OCI-LY3 (cell line): ENCODE results near the gene MAPT.

Experiments used
- H2AFZ ChIP-seq: fragments of 200-600, 300-600 bp; shearing (Covaris generic); 2 replicates; pipeline ENCODE4 v1.6.0; 2014; ENCODE audit warnings: antibody characterized with exemption, low read depth, low read length
- H3K27ac ChIP-seq: fragments of 200-600, 300-600 bp; sonication (generic); 2 replicates; pipeline ENCODE4 v1.5.1; 2014; ENCODE audit warnings: mild to moderate bottlenecking, low read length, moderate library complexity, mixed read lengths
- H3K27me3 ChIP-seq: fragments of 200-600, 300-600 bp; sonication (generic); 2 replicates; pipeline ENCODE4 v1.6.1; 2014; ENCODE audit warnings: low read depth, low read length, mixed read lengths
- H3K36me3 ChIP-seq: fragments of 200-600, 300-600 bp; sonication (generic); replicated peaks from 2 replicates; pipeline ENCODE3; 2014; ENCODE audit warnings: low read depth, low read length, mixed read lengths
- H3K4me1 ChIP-seq: fragments of 300-600, 200-600 bp; sonication (generic); 2 replicates; pipeline ENCODE4 v1.6.1; 2014; ENCODE audit warnings: low read length, mixed read lengths
- H3K4me2 ChIP-seq: fragments of 200-600, 300-600 bp; sonication (generic); 2 replicates; pipeline ENCODE4 v1.6.1; 2014; ENCODE audit warnings: low read length, mixed read lengths
- H3K4me3 ChIP-seq: fragments of 300-600, 200-600 bp; sonication (generic); 2 replicates; pipeline ENCODE4 v1.5.1; 2014; ENCODE audit warnings: antibody characterized with exemption, mild to moderate bottlenecking, low read length, moderate library complexity
- H3K79me2 ChIP-seq: fragments of 300-600, 200-600 bp; shearing (Covaris generic); 2 replicates; pipeline ENCODE4 v1.6.1; 2014; ENCODE audit warnings: mild to moderate bottlenecking, low read length, mixed read lengths
- H3K9ac ChIP-seq: fragments of 300-600, 200-600 bp; shearing (Covaris generic); 2 replicates; pipeline ENCODE4 v1.6.0; 2014; ENCODE audit warnings: mild to moderate bottlenecking, low read length, moderate library complexity
- H3K9me3 ChIP-seq: fragments of 200-600, 300-600 bp; shearing (Covaris generic); 2 replicates; pipeline ENCODE4 v1.6.1; 2014; ENCODE audit warnings: low read length, mixed read lengths; ENCODE audit not compliant: insufficient read depth
- H4K20me1 ChIP-seq: fragments of 200-600, 300-600 bp; sonication (generic); 2 replicates; pipeline ENCODE4 v1.6.1; 2016; ENCODE audit warnings: low read length, mixed read lengths; ENCODE audit not compliant: insufficient read depth
- EZH2phosphoT487 ChIP-seq: fragments of 200-600 bp; shearing (Covaris generic); IDR thresholded peaks from 2 replicates; pipeline ENCODE4 v1.6.1; 2018; ENCODE audit warnings: antibody characterized with exemption, mixed run types, low read depth
- TF ChIP-seq, protein P1 (sequence below): fragments of 200-600, 300-600 bp; sonication (generic); IDR thresholded peaks from 2 replicates; pipeline ENCODE4 v1.5.1; 2014; ENCODE audit warnings: antibody characterized with exemption, low read length, low read depth

The MAPT gene

DNA sequence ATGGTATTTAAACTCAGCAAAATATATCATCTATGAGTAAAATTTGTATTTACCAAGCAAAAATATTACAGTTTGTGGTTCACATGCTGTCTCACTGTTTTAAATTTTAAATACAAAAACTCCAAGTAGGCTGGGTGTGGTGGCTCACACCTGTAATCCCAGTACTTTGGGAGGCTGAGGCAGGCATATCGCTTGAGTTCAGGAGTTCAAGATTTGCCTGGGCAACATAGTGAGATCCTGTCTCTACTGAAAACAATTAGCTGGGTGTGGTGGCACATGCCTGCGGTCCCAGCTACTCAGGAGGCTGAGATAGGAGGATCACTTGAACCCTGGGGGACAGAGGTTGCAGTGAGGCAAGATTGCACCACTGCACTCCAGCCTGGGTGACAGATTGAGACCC lies 37.3 kb downstream of the MAPT start:
- Histone ChIP-seq H3K9me3 (no peaks in the 10 kb centered on the region), H3K27me3 (no peaks in the 10 kb centered on the region; the same call in 1 of the 2 replicates), H3K9ac (no peak overlapping the region), H3K4me3 (no peak overlapping the region), H3K36me3 (no peaks in the 10 kb centered on the region), H3K27ac (no peak overlapping the region), H4K20me1 (no peaks in the 10 kb centered on the region), H2AFZ (no peak overlapping the region), H3K4me2 (no peak overlapping the region), H3K79me2 (no peaks in the 10 kb centered on the region), H3K4me1 (no peaks in the 10 kb centered on the region)
- TF ChIP-seq EZH2phosphoT487: no peak
- TF ChIP-seq, protein P1, sequence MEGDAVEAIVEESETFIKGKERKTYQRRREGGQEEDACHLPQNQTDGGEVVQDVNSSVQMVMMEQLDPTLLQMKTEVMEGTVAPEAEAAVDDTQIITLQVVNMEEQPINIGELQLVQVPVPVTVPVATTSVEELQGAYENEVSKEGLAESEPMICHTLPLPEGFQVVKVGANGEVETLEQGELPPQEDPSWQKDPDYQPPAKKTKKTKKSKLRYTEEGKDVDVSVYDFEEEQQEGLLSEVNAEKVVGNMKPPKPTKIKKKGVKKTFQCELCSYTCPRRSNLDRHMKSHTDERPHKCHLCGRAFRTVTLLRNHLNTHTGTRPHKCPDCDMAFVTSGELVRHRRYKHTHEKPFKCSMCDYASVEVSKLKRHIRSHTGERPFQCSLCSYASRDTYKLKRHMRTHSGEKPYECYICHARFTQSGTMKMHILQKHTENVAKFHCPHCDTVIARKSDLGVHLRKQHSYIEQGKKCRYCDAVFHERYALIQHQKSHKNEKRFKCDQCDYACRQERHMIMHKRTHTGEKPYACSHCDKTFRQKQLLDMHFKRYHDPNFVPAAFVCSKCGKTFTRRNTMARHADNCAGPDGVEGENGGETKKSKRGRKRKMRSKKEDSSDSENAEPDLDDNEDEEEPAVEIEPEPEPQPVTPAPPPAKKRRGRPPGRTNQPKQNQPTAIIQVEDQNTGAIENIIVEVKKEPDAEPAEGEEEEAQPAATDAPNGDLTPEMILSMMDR: no peak

GRCh38 chr17:45934044-45934979 lies 40.0 kb downstream of the MAPT start:
- Histone ChIP-seq H4K20me1 (no peaks in the 10 kb centered on the region), H3K4me3 (no peak overlapping the region), H3K9ac (no peak overlapping the region), H3K27me3 (peaks cover 1% of the 10 kb centered on the region), H3K79me2 (no peaks in the 10 kb centered on the region), H2AFZ (no peak overlapping the region), H3K4me2 (no peak overlapping the region), H3K4me1 (no peaks in the 10 kb centered on the region), H3K27ac (no peak overlapping the region), H3K9me3 (no peaks in the 10 kb centered on the region), H3K36me3 (no peaks in the 10 kb centered on the region)
- TF ChIP-seq, protein P1: no peak
- TF ChIP-seq EZH2phosphoT487: no peak

DNA sequence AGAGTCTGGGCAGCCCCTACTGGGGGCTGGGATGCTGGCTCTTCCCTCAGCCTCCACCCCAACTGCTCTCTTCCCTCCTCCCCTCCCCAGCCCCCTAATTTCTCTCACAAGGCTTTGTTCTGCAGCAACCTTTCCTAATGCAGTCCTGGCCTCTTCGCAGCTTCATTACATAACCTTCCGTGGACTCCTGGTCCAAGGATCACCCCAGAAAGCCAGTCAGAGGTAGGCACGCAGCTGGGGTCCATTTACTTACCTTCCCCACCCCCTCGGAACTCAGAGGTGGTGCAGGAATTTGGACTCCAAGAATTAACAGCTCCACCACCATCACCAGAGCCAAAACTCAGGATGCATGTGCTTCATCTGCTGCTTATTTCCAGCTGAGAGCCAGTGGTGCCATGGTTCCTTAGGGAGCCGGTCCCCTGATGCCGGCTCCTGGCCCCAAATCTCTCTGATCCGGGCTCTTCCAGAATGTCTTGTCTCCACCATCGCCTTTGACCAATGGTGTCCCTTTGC lies 40.9 kb downstream of the MAPT start:
- no peaks in the 10 kb centered on the region for H3K79me2 ChIP-seq
- H4K20me1 ChIP-seq: no peaks in the 10 kb centered on the region
- no peak overlapping the region for H3K4me3 ChIP-seq
- peaks cover 11% of the 10 kb centered on the region for H3K27me3 ChIP-seq
- H3K36me3 ChIP-seq: no peaks in the 10 kb centered on the region
- H3K9me3 ChIP-seq: no peaks in the 10 kb centered on the region
- no peak overlapping the region for H3K9ac ChIP-seq
- no peak overlapping the region for H3K27ac ChIP-seq
- no peaks in the 10 kb centered on the region for H3K4me1 ChIP-seq
- H2AFZ ChIP-seq: no peak overlapping the region
- H3K4me2 ChIP-seq: no peak overlapping the region
- no peak for TF ChIP-seq EZH2phosphoT487
- TF ChIP-seq, protein P1: no peak

DNA sequence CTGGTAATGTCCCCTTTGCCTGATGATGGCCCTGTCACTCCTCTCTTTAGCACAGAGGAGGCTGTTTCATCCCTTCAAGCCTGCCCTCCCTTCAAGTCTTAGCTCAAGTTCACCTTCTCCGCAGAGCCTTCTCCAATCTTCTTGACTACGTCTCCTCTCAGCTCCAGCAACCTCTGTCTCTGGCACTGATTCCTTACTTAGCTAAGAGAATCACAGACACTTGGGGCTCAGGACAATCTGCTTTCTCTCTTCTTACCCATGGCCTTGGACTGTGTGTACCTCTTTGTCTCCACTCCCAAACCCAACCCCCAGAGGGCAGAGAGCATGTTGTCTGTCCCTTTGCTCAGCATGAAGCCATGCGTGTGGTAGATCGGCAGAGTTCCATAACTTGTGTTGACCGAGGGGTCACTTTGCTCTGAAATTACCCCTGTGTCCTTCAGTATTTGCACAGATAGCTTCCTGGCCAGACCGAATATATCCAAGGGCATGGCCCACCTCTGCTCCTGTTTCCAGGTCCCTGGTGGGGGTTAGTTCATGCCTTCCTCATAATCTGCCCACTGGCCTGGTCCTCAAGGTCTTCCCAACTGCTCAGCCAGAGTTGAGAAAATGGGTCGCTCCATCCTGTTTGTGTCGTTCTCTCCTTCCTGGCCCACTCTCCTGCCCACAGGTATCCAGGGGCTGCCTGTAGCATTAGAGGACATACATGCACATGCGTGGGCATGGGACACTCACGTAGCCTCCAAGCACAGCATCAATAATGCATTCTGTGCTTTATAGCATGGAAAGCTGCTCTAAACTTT lies 41.6 kb downstream of the MAPT start:
- H3K4me1 ChIP-seq: no peaks in the 10 kb centered on the region
- no peaks in the 10 kb centered on the region for H3K9me3 ChIP-seq
- H3K9ac ChIP-seq: no peak overlapping the region
- no peaks in the 10 kb centered on the region for H3K79me2 ChIP-seq
- no peak overlapping the region for H2AFZ ChIP-seq
- H3K4me2 ChIP-seq: no peak overlapping the region
- peaks cover 14% of the 10 kb centered on the region for H3K27me3 ChIP-seq
- TF ChIP-seq EZH2phosphoT487: no peak
- TF ChIP-seq, protein P1: no peak
- H3K4me3 ChIP-seq: no peak overlapping the region
- no peak overlapping the region for H3K27ac ChIP-seq
- no peaks in the 10 kb centered on the region for H4K20me1 ChIP-seq
- no peaks in the 10 kb centered on the region for H3K36me3 ChIP-seq
